NCI-H345 treated with DMSO at 0.1 percent for 48 hours (cell line): ENCODE data around the gene ASB9.
A peak's percentile ranks its signal among the peaks of the same experiment; 100 is the strongest.
"Not testable (repeated sequence)": the region's sequence is repeated elsewhere in the genome, so short reads cannot be mapped to it uniquely, and the experiment has no call there.

Experiments
- DNase-seq: peaks from one replicate; lab custom pipeline; 2025; ENCODE audit not compliant: unreplicated experiment; lab: John Stamatoyannopoulos, UW

Gene ASB9

DNA sequence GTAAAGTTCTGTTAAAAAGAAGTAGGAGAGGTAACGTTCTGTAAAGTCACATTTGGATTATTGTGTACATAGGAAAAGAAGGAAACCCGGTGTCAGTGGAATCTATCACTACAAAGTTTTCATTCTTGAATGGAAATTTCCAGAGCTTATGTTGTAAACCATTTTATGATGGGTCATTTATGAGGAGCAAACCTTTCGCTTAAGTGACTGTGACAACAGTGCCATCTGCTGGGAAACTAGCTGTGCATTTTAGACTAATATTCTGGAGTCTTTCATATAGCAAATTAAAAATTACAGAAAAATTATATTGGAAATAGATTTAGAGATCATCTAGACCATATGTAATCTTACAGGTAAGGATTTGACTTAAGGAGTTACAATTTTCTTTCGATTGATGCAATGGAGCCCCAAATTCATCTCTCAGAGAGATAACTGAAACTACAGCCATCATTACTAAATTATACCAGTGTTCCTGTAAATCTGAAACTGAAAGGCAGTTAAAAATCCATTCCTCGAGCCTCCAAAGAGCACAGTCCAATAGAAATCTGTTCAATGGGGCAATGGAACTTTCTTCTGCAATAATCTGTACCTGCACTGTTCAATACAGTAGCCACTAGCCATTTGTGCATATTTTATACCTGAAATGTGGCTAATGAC, 26.9 kb downstream of the ASB9 start:
- peak; percentile 24 for DNase-seq

DNA sequence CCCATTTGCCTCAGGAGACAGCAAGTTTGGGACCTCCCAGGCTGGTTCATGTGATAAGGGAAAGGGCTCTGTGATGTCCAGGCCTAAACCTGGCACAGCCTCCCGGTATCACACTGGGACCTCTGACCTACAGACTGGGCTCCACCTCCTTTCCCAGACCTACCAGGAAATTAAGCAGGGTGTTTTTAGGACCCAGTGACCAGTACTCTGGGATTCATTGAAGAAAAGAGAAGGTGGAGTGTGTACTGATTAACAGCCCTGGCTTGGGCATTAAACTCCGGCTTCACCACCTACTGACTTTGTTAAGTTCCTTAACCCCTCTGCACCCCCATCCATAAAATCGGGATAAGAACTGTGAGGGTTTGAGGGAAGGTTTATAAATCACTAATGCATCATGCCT, 28.6 kb downstream of the ASB9 start:
- DNase-seq: no peak

DNA sequence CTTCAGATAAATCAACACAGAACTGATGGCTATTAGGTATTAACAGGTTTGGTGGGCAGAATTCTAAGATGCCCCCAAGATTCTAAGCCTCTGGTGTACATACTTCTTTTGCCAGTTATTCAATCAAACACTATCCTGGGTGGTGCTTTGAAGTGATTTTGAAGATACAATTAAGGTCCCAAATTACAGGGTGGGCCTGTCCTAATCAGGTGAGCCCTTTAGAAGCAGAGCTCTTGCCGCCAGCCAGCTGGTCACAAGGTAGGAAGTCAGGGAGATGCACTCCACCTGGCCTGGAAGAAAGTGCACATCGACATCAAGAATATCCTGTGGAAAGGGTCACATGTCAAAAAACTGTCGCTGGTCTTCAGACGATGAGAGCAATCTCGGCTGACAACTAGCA, 29.5 kb downstream of the ASB9 start:
- no peak for DNase-seq

DNA sequence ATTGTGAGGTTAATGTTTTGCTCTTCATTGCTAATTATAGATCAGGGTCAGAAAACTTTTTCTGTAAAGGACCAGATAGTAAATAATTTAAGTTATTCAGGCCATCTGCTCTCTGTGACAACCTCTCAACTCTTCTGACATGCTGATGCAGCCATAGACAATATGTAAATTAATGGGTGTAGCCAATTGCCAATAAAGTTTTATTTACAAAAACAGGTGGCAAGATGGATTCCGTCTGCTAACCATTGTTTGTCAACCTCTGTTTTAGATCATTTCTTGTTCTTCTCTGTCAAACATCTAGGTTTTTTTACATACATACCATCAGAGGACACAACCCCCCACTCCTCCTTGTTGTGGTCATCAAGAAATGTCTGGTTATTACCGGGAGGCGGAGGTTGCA, 33.7 kb downstream of the ASB9 start:
- DNase-seq: no peak

DNA sequence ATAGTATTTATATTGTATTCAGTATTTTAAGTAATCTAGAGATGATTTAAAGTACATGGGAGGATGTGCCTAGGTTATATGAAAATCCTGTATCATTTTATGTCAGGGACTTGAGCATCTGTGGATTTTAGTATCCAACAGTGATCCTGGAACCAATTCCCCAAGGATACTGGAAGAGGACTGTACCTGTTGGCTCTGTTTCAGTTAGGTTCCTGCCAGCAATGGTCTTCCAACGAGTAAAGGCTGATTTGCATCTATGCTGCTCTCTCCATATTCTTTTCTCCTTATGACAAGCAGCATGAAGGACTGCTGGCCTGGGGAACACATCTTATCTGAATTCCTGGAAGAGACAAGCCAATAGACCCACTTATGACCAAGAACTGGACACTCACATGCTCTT, 34.9 kb downstream of the ASB9 start:
- DNase-seq: no peak

DNA sequence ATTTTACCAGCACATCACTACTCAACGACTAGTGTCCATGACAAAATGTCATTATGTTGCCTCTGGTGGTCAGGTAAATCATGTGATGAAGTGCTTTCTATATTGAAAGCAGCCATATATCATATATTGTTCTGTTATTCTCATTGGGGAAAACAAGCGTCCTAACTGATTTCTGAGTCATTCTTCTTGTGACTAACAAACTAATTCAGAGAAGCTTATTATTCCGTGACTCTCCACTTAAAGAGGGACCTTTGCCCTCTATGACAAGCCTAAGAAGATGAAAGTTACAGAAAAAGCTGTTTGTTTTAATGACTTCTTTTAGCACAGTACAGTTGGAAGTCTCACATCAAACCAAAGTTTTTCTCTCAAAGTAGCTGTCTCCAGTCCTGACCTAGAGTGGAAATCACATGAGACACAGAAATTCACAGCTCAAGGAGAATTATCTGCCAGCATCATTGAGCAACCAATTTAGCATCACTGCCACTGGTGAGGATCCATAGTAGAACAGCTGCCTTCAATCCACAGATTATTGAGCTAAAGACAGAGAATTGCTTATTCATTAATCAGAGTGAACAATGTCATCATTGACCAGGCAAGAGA, 36.4 kb downstream of the ASB9 start:
- no peak for DNase-seq

DNA sequence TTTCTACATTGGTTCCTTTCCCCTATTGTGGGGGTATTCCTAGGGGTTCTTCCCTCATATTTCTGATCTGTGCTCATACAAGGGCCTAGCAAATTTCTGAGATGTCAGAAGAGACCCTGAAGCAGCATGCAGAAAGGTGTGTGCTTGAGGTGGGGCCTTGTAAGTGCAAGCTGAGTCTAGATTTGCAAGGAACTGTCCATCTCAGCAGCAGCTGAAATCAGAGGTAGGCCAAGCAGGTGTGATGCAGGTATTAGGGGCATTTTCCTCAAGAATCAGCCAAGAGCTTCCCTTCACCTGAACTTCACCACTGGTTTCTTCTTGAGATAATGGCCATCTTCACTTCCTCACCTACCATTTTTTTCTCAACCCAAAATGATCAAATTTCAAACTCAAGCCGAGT, 45.1 kb downstream of the ASB9 start:
- no peak for DNase-seq

DNA sequence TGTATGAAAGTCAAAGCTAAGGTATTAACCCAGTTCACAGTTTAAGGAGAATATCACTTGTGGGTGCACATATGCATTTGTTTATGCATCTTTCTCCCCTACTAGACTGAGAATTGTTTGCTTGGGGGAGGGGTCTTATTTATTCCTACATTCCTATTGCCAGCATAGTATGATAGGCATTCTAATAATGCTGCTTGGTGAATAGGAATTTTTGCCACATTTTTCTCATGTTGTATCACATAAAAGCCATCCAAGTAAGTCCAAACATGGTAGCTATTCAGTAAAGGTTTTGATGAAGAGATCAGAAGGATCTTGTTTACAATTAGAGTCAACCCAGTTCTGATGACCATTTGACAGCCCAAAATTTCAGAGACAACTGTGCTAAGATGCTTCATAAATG, 48.6 kb downstream of the ASB9 start:
- no peak for DNase-seq

DNA sequence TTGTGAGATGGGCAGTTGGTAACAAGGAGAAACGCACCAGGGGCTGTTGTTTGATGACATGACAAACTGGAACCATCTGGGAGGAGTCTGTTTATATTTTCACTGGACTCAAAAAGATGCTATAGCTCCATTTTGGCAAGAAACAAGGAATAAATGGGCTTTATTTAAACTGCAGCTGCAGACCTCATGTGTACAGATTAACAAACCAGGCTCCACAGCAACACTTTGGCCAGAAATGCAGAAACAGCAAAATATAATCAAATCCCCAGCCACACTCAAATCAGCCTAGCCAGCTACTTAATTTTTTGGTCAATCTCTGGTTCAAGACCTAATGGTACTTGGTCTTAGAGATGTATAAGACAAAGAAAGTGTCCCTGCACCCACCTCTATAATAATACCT, 52.7 kb downstream of the ASB9 start:
- DNase-seq: no peak

DNA sequence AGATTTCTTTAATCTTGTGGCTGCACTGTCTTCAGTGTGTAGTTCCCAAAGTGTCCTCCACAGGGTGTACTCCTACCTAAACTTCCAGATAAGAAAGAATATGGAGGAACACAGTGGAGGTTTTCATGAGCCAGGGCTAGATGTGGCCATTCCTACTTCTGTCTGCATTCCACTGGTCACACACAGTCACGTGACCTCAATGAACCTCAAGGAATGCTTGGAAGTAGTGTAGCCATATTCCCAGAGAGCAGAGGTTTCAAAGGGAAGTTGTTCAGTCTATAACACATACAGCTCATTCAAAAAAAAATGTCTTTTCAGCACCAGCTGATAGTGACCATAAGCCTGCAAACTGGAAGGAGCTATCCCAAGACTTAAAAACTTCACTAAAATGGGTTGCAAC, 53.6 kb downstream of the ASB9 start:
- DNase-seq: no peak

DNA sequence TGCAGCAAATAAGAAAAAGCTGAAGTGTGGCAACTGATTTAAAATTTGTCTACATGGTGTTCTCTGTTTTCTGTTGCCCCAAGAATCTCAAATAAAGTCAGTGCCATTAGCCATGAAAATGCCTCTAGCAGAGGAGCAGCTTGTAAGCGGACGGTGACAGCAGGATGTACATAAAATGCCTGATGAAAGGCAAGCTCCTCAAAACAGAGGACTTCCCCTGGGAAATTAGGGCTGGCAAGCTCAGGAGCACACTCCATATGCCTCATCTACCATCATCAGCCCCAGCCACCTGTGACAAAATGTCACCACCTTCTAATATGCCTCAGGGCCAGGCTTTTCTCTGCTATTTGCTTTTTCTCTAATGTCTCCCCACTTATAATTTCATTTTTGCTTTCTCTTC, 54.5 kb downstream of the ASB9 start:
- no peak for DNase-seq

DNA sequence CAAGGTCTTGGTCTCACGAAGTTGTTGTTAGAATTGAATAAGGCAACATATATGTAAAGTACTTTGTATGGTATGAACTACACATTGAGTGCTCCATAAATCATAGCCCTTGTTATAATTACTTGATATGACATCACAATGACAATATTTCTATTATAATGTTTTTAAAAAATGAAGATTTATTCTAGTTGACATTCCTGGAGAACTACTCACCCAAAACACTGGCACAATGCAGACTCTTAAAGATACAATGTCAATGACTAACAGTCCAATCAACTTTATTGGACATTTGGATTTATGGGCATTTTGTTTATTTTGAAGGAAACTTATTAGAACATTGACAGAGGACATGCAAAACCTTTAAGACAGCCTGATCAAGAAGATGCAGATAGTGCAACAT, 55.3 kb downstream of the ASB9 start:
- no peak for DNase-seq

DNA sequence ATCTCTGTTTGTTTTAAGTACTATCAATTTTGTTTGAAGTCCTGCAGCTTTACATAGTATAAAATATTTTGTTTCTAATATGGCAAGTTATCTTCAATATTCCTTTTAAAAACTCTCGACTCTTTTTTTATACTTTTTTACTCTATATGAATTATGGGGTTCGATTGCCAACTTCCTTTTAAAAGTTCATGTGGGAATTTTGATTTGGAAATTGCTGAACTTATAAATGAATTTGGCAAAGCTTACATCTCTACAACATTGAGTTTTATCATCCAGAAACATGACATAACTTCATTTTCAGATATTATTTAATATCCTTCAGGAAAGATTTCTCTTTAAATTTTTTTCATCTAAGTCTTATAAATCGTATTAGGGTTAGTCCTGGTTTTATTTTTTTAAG, 60.8 kb downstream of the ASB9 start:
- DNase-seq: no peak

DNA sequence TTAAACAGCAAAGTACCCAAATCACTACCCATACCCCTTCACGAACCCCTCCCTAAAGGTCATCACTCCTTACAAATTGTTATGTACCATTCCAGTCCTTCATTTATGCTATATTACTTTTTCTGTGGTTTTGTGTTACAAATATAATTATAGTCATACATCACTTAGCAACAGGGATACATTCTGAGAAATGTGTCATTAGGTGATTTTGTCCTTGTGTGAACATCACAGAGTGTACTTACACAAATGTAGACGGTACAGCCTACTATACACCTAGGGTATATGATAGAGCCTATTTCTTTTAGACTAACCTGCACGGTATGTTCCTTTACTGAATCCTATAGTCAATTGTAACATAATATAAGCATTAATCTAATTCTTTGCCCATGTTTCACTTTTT, 61.9 kb downstream of the ASB9 start:
- no peak for DNase-seq

DNA sequence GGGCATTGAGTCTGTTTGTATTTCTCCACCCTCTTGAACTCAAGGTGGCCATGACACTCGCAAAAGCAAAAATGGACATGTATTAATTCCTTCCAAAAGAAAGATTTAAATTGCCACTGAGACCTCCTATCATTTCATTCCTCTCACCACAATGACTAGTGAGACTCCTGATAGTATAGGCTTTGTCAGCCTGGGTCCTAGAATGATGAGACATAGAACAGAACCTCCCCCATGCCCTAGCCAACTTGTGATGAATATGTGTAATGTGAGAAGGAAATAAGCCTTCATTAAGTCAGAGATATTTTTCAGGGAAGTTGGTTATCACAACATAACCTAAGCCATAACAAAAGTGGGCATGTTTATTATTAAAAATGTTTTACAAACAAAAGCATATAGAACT, 62.5 kb downstream of the ASB9 start:
- DNase-seq: no peak

DNA sequence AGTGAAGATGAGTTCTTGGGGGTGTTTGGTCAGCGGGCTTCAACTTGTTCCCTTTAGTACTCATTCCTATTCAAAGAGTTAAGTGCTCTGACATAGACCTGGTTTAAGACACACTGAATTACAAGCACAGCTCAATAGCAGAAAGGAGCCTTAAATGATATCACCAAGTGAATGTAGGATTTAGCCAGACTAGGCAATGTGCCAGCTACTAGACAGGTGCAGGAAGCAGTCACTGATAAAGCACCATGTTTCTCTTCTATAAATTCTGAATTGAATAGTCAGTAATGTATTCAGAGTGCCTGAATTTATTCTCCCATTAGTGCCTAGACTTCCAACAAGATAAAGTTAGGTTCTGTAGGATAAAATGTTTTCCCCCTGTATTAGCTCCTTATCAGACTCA, 63.6 kb downstream of the ASB9 start:
- peak; percentile 79 for DNase-seq

DNA sequence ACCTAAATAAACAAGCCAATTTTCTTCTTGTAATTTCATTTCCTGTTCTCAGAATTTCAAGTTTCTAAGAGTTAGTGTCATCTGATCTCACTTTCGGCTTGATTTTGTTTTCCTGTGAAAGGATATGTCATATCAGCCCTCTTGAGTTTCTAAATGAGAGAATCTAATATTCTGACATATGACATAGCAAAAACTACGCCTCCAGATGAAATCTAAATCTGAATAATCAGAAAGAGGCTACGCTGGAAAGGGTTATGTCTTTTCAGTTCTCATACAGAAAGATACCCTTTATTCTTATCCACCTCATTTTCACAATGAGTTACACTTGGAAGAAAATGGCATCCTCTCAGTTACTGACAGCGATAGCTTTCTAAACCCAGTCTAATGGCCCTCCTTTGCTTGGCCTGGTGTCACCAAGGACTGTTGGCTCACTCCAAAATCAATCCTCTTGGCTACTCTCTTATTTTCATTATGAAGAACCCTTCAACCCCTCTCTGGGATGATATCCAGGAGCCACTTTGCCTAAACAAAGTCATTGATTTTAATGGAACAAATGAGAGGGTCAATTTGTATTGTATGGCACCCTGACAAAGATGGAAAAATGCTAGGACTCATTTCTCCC, 65.6 kb downstream of the ASB9 start:
- DNase-seq: peak; percentile 24

DNA sequence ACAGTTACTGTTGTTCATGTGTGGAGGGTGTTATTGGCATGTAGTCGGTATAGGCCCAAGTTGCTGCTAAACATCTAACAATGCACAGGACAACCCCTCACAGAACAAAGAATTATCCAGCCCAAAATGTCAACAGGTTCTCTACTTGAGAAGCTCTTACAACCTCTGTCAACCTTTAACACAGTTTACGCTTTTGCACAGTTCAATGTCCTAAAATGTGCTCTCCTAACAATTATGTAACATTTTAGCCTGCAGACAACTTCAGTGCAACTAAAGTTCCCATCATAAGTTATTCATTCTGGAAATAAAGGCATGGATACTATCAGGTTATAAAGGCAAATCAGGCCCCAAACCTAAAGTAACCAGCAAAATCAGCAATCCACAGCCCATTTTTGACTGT, 66.2 kb downstream of the ASB9 start:
- DNase-seq: no peak

DNA sequence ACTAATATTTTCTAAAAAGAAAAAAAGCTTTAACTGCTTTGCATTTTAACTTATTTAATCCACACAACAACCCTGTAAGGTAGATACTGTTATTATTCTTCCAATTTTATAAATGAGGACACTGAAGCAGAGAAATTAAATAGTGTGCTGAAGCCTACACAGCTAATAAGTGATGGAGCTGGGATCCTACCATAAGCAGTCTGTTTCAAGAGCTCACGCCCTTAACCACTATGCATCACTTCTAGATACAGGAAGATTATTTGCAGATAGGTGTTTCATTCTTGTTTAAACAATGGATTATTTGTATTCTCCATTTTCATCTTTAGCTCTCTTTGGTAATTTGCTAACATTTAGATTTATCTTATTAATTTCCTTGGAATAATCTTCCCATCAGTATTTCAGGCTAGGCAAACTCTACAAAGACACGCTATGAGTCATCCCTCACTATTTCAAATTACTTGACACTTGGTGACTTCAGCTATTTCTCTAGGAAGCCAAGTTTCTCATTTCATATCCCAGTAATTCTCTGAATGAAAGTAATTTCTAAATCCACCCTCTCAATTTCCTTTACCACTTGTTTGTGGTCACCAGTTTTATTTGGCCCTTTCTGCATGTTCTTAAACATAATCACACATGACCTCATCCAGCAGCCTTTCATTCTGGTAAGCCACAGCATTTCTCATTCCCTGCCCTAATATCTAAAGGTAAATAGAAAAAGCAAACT, 67.3 kb downstream of the ASB9 start:
- no peak for DNase-seq

DNA sequence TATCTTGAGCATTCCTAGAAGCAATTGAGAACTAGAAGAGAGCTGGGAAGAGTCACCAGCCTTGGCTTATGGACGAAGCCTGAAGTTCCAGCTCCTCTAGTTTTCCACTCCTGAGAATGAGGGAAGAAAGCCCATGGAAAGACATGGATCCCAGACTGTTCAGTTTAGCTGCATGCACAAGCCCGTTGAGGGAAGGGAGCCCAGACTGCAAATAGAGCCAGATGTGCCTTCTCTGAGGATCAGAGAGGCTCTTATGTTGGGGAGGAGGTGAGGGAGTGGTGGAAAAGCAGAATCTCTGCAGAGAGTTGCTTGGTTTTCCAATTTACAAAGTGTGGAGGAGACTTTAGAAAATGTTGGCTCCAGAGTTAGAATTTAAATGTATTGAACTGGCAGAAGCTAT, 69.0 kb downstream of the ASB9 start:
- DNase-seq: no peak

DNA sequence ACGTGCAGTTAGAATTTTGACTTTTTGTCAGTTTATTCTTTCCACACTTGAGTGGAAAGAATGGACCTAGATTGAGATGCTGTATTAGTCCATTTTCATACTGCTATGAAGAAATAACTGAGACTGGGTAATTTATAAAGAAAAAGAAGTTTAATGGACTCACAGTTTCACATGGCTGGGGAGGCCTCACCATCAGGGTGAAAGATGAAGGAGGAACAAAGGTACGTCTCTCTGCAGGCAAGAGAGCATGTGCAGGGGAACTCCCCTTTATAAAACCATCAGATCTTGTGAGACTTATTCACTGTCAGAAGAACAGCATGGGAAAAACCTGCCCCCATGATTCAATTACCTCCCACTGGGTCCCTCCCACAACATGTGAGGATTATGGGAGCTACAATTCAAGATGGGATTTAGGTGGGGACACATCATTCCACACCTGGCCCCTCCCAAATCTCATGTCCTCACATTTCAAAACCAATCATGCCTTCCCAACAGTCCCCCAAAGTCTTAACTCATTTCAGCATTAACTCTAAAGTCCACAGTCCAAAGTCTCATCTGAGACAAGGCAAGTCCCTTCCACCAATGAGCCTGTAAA, 71.2 kb downstream of the ASB9 start:
- not testable (repeated sequence) for DNase-seq

DNA sequence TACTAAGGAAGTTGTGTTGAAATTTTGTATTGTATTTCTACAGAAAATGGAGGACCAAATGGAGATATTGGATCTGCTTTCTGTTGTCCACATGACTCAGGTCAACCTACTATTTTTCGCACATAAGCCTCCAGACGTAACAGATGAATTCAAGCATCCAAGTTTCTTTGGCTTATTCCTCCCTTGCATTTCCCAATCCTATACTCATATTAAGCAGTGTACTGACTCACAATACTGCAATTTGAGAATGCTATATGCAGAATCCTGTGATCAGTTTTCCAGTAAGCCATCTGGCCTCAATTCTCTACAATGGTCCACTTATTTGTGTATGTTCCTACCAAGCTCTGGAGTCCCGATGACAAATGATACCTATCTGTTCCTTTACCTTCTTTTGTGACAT, 75.7 kb downstream of the ASB9 start:
- no peak for DNase-seq
